ENCODE data around the gene CCDC34.

- peak; percentile 67 for TF ChIP-seq CTCF (IDR thresholded peaks at IDR 0.05; ENCODE audit: low read length)
- TF ChIP-seq EZH2 (optimal IDR thresholded peaks at IDR 0.05; ENCODE audit: low read depth, low read length), result no peak
Measured at GRCh38 chr11:27296497-27296896, 66.5 kb downstream of the CCDC34 start.
